HG02642 (cell line): ENCODE results near the gene WBP2.

Experiments used
- ATAC-seq: cut with Tn5 transposase; IDR thresholded peaks from one replicate; pipeline ENCODE4 v1.9.1; 2021; ENCODE audit warnings: mild to moderate bottlenecking; ENCODE audit not compliant: unreplicated experiment, poor library complexity

Gene WBP2

DNA sequence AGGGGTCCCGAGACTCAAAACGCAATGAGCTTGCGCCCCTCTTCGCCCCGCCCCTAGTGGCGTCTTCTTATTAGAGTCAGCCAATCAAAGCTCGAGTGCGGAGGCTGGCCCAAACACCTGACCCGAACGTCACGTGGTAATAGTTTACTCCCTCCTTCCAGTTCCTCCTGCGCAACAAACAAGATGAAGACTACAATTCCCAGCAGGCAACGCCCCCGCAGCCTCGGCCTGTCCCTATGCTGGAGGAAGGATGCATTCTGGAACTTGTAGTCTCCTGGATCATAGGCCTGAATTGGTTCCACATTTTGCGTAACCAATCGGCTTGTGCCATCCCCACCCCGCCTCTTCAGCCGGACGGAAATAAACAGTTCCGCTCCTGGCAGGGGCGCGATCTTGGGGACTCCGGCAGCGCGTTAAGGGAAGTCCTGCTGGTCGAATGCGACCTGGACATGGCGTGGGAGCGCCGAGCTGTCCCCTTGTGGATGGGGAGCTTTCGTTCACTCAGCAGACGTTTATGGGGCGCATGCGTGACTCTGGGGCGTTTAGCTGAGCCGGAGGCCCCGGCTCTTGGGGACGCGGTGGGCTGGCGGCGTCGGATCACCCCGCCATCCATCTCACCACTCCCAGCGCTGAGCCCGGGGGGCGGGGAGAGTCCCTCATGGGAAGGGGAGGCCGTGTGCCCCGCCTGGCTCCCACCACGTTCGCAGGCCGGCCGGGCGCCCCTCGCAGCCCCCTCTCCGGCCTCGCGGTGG lies at the start of gene WBP2:
Gene WBP2, minus strand, starts transcription at position 26 of the 752 bp plus-strand sequence. CDS start 38 bp downstream, outside the sequence.
- peak; percentile 89 for ATAC-seq

DNA sequence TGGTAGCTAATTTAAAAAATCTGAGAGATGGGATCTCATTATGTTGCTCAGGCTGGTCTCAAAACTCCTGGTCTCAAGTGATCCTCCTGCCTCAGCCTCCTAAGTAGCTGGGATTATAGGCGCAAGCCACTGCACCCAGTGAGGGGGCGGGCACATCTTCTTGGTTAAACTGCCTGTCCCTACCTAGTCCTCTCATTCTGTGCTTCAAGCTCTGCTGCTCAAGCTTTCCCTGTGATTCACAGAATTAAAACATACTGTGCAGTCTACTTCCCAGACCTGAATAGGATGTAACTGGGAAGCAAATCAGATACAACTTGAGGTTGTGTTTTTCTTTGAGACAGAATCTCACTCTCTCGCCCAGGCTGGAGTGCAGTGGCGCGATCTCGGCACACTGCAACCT lies 47.3 kb upstream of the WBP2 start:
- no peak for ATAC-seq

DNA sequence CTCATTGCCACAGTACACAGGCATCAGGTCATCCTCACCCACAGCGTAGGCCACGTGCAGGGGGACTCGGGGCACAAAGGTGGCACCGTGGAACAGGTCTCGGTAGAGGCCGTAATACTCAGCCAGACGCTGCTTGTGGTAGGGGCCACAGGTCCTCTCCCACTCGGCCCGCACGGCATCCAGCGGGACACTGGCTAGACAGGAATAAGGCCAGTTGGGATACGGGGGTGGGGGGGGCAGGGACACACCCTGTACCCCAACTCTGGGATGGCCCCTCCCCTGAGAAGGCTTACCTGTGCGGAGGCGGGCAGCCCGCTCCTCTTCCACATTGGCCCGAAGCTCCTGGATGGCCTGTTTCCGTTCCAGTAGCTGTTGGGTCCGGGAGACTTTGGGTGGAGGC lies 46.6 kb upstream of the WBP2 start:
- no peak for ATAC-seq

DNA sequence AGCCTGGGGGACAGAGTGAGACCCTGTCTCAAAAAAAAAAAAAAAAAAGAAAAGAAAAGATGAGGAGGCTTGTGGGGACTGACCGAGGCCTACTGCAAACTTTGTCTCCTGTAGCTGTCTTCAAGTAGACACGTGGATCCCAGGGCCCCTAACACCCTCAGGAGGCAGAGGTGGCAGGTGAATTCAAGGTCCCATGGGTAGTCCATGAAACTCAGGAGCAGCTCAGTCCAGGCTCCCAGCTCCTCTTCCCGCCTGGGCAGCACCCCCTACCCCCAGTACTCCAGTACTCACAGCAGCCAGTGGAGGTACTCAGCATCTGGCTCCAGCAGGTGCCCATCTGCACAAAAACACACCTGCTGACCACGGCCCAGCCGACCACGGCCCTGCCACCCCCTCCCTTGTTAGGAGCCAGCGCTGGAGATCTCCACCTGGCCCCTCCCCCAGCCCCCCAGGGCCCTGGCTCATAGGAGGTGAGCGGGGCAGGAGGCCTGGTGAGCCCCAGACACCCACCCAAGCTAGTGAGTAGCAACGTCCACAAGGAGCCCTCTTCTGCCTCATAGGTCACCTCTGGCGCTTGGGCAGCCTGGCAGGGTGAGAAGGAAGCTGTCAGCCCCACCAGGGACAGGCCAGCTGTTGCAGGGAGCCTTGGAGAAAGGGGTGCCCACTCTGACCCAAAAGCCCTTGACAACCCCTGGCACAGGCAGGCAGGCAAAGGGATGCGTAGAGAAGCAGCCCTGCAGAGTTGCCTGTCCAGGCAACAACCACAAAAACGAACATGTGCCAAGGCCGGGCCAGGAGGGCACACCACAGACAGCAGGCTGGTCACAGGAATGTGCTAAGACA lies 45.8 kb upstream of the WBP2 start:
- ATAC-seq, result no peak

DNA sequence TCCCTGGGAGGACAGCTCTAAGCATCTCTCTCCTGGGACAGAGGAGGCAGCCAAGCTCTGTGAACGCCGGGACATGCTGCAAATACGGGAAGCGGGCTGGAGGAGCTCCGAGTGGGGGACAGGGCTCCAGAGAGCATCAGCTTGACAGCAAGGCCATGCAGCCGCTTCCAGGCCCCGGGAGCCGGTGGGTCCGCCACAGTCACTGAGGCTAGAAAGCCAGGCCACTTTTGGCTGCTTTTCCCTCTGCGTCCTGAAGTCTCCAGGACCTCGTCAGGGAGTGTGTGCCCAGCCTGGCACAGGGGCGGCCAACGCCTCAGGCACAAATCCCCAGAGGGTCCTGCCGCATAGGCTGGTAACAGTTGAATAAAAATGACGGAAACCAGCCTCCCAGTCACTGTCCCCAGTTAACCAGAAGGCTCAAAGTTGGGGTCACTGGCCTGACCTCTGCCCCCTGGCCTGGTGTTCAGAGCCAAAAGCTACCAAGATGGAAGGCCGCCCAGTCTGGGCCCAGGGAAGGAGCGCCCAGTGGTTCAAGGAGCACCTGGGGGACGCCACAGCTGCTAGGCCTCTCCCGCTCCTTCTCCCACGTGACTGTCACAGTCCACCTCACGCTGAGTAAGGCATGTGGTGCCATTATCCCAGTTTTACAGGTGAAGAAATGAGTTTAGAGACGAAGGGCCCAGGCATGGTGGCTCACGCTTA lies 44.8 kb upstream of the WBP2 start:
- ATAC-seq, result no peak

DNA sequence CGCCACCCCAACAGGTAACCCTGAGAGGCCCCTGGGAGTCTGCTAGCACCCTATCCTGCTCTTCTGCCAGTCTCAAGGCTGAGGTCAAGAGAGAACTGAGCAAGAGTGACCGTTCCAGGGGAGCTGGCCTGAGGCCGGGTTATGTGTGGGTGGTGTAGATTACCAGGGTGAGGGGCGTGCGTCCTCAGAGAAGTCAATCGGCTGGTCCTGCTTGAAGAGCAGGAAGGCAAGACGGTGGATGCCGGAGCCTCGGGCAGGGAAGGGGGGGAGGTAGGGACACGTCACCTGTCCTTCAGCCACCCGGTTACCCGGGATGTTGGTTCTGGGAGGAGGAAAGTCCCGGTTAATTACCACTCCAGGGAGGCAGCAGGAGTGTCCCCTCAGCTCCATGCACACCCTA lies 44.2 kb upstream of the WBP2 start:
- no peak for ATAC-seq

DNA sequence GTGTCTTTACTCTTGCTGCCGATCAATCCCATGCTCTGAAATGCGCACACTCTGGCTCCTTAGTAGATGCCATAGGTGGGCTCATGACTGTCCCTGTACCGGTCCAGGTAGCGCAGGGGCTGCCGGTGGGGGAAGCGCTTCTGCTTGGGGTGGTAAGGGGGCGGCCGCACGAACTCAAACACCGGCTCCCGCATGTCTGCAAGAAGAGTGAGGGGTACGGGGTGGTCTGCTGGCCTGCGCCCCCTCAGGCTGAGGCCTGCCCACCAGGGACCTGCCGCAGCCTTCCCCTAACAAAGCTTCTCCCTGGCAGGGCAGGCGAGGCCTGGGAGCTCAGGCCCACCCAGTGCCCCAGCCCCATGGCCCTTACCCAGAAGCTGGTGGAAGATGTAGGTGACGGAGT lies 43.7 kb upstream of the WBP2 start:
- ATAC-seq, result no peak

DNA sequence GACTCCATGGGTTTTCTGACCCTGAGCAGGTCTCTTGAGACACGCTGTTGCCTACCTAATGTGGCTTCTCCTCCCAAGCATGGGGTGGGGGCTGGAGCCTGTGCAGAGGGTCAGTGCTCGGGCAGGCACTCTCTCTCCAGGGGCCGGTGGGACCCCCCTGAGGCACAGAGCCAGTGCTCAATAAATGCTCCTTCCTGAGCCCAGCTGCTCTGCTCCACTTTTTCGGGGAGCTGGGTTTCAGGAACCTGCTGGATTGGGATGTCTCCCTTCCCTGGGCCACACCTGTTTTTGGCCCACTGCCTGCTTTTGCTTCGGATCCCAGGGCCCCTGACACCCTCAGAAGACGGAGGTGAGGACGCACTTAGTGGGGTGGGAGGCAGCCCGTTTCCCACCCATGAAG lies 42.9 kb upstream of the WBP2 start:
- ATAC-seq, result no peak

DNA sequence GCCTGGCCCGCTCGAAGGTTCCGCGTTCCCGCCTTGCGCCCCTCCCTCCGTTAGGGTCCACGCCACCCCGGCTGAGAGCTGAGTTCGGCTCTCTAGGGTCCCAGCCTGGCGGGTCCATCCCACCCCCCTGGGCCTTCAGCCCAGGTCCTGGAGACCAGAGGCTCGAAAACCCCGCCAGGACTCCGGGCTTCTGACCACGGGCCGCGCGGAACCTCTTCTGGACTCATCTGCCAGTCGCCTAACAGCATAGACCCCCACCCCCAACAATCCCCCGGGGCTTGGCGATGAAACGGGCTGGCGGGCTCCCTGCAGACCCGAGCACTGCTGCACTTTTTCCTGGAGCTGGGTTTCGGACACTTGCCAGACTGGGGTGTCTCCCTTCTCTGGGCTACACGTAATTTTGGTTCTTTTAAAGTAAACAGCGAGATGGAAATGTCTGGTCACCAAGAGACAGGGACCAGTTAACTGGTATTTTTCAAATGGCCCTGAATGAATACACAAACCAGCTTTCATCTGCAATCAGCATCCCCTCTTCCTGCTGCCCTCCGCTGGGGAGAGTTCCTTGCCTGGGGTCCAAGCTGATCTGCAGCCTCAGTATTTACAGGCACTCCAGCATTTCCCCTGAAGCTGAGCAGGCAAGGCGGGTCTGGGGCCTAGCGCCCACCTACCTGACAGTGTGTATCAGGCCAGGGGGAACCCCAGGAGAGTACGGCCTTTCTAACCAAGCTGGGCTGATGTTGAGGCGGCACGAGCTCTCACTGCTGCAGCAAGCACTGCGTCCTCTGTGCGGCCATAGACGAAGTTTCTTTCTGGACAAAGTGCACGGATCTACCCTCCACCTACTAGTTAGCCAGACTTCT lies 42.3 kb upstream of the WBP2 start:
- ATAC-seq, result no peak

DNA sequence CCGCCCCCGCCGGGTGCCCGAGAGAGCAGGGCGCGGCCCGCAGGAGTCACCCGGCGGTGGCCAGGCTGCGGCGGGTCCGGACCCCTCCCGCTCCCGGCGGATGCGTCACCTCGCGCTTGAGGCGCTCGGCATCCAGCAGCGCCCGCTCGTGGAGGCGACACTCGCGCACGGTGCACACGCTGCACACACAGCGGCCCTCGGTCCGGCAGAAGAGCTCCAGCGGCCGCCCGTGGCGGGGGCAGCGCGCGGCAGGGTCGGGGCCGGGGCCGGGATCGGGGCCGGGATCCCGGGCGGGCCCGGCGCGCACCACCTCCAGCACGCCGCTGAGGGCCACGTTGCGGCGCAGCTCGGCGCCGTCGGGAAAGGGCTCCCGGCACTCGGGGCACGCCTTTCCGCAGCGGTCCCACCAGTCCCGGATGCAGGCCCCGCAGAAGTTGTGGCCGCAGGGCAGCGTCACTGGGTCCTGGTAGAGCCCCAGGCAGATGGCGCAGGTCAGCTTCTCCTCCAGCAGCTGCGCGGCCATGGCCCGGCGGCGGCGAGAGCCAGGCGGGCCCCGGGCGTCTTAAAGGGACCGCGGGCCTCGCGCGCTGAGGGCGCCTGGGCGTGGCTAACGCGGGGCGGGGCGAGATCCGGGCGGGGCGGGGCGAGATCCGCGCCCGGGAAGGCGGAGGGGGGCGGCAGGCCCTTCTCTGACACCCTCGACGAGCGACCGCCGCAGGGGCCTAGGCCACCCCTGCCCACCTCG lies 41.5 kb upstream of the WBP2 start, which contains the start of gene TRIM65:
Gene TRIM65, minus strand, starts transcription at position 537 of the 745 bp plus-strand sequence. Its CDS starts 14 bp downstream, at position 523.
- peak; percentile 72 for ATAC-seq

DNA sequence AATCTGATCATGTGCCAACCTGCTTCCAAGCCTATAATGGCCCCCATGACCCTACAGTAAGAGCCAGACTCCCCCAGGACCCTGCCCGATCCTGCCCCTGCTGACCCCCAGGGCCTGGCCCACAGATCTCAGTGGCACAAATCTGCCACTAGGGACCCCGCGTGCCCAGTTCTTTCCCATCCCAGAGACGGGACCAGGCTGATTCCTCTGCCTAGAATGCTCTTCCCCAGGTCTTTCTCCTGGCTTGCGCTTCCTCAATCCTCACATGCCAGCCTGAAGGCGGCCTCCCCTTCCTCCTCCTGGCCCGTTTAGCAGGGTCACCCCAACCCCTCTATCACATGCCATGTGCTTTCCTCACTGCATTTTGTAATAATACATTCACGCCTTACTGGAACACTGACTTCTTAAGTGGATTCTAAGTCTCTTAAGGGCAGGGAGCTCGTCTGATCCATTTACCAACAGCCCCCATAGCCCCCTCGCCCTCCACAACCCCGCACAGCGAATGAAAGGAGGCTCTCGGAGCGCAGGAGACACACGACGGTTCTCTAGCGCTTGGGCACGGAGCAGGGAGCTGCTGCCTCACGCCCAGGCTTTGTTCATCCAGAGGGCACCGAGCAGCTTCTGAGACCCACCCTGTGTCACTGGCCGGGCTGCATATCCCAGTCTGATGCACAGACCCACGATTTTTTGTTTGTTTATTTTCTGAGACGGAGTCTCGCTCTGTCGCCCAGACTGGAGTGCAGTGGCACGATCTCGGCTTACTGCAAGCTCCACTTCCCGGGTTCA lies 40.4 kb upstream of the WBP2 start:
- no peak for ATAC-seq

DNA sequence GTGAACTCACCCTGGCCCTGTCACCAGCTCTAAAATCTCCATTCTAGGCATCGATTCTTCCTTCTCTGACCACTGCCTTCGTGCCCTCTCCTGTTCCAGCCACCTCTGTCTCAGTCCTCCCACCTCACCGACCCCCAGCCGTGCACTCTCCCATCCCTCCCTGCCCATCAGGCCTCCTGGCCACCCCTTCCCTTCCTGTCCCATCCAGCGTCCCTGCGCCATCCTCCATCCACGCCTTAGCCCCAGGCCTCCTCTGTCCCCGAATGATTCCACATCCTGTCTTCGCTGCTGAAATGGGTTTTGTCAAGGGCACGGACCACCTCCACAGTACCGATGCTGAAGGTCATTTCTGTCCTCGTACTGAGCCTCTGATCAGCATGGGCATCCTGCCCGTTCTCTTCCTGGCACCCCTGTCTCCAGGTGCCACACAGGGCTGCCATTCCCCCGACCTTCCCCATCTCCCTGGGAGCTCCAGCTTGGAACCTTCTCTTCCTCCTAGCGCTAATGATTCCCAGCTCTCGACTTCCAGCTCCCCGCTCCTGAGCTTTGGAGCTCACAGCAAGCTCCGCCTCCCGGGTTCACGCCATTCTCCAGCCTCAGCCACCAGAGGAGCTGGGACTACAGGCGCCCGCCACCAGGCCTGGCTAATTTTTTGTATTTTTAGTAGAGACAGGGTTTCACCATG lies 39.1 kb upstream of the WBP2 start:
- ATAC-seq, result no peak

DNA sequence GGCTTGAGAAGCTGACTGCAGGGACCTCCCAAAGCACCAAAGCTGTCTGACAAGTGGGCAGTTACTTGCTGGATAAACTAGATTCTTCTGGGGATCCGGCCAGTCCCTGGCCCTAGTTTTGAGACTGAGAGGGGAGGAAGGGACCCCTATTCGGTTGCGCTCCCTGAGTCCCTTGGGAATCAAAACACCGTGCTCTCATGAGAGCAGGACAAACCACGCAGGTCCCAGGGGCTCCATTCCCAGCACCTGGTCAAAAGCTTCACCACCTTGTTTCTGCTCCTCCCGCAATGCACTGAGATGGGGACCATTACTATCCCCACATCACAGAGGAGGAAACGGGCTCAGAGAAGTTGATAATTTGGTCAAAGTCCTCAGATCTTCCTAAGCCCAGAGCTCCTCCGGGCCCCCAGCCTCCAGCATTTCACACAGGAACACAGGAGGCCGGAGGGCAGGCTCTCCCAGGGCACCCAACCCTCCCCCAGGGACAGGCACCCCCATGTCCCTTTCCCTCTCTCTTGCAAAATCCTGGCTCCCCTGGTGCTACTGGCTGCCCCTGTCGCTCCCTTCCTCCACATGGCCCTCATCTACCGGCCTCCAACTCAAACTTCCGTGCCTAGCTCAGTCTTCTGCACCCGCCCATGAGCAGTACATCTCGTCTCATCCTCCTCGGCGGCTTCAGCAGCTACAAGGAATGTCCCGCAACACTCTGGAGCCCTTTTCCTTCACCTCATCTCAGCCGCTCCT lies 38.3 kb upstream of the WBP2 start:
- no peak for ATAC-seq

DNA sequence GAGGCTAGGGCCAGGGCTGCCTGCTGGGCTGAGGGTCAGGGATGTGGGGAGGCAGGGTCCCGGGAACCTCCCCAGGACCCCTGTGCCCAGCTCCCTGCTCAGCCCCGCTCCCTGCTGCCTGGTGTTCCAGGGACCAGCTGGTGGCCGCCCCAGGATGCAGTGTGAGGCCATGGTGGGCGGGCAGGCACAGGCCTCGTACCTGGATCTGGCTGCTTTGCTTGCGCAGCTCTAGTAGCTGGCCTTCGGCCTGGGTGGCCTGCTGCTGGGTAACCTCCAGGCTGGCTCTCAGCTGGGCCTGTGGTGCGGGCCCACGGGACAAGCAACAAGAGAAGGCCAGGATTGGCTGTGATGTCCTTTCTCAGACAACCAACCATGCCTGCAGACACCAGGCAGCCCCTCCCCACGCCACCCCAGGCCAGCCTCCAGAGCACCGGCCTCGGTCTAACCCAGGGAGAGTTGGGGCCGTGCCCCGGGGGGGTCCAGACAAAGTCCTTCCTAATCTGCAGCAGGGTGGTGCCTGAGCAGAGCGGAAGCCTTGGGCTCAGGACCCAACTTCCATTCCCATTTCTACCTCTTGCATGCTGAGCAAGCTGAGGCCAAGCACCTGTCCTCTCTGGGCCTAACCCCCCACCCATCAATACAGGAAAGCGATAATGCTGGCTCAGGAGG lies 37.6 kb upstream of the WBP2 start:
- no peak for ATAC-seq

DNA sequence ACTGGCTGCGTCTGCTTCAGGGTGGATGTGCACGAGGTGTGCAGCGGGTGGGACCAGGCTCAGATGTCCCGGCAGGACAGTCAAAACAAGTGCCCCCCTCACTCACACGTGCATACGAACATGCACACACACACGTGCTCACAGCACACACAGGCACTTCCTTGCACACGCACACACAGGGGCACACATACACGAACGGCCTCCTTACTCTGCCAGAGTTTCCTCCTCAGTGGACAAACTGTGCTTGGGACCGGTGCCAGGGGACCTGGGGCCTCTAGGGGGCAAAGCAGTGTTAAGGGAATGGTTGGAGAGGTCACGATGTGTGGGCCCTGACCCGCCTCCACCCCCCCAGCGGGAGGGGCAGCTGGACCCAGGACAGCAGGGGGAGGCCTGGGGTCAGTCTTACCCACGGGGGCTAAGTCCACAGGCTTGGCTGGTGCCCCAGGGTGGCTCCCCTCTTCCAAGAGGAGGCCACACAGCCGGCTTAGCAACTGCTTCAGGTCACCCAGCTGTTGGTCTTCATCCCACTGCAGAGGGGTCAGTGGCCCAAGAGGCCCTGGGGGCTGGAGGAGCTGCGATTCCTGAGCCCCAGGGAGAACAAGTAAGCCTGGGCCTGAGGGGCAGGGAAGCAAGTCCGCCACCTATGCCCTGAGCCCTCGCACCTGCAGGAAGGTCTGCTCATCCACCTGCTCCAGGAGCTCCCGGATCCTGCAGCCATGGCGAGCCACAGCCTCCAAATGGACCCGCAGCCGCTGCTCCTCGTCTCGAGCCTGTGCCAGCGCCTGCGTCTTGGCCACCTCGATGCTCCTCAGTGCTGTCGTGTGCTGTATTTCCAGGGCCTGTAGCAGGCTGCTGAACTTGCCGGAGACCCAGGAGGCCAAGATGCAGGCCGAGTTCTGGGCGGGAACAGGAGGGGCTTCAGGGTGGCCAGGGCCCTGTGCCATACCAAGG lies 36.7 kb upstream of the WBP2 start:
- no peak for ATAC-seq
